ENCODE data around the gene UGT2A3. TPM values are rescaled to one million over a fixed set of nuclear protein-coding genes. Genes with fewer than 3 reads are reported as not detected.
"Not testable (repeated sequence)": the region's sequence is repeated elsewhere in the genome, so short reads cannot be mapped to it uniquely, and the experiment has no call there.

Gene UGT2A3
- polyA plus RNA-seq, 3 donors from 2014 or later = not detected

DNA sequence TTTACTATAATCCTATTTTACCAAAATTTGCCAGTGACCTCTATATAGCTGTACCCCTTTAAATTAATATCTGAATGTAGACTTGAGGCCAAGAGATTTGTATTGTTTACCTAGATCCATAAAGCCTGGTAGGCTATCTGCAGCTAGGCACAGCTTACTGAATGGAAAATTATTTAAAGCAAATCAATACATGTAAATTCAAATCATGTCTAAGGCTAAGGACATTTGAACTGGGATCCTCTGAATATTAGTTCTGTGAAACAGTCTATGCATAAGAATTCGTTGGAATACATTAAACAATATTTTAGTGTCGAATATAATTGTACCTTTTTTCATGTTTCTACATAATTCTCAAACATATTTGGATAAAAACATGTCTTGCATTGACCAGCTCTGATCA lies 1.6 kb downstream of the UGT2A3 start:
- Mint-ChIP-seq H3K4me3 (no peak overlapping the region), H3K36me3 (no peaks in the 10 kb centered on the region), H3K9me3 (peaks cover 4 to 19% (median 8%) of the 10 kb centered on the region in 6 donors), H3K27ac (no peak overlapping the region), H3K27me3 (ENCODE audit: low read depth in 3 of 3) (no peaks in the 10 kb centered on the region), H3K4me1 (no peaks in the 10 kb centered on the region)
- DNase-seq = no peak

GRCh38 chr4:68948985-68949384 lies 2.6 kb downstream of the UGT2A3 start:
- Mint-ChIP-seq H3K4me3 (no peak overlapping the region), H3K36me3 (no peaks in the 10 kb centered on the region), H3K27me3 (ENCODE audit: low read depth in 3 of 3) (no peaks in the 10 kb centered on the region), H3K9me3 (peaks cover 4 to 19% (median 9%) of the 10 kb centered on the region in 6 donors), H3K27ac (no peak overlapping the region), H3K4me1 (no peaks in the 10 kb centered on the region)
- no peak for DNase-seq

GRCh38 chr4:68948044-68948743 lies 3.4 kb downstream of the UGT2A3 start:
- DNase-seq = no peak
- Mint-ChIP-seq H3K9me3 (peaks cover 4 to 23% (median 11%) of the 10 kb centered on the region in 6 donors), H3K4me1 (no peaks in the 10 kb centered on the region), H3K27ac (no peak overlapping the region), H3K4me3 (no peak overlapping the region), H3K36me3 (no peaks in the 10 kb centered on the region), H3K27me3 (ENCODE audit: low read depth in 3 of 3) (no peaks in the 10 kb centered on the region)

GRCh38 chr4:68929076-68929737 lies 22.4 kb downstream of the UGT2A3 start:
- H3K9me3 Mint-ChIP-seq = peaks cover 10 to 49% (median 22%) of the 10 kb centered on the region in 6 donors
- DNase-seq = no peak
- H3K27me3 Mint-ChIP-seq (ENCODE audit: low read depth in 3 of 3) = no peaks in the 10 kb centered on the region
- peaks cover 0 to 3% (median 0%) of the 10 kb centered on the region in 3 donors for H3K36me3 Mint-ChIP-seq
- no peak overlapping the region for H3K4me3 Mint-ChIP-seq
- no peaks in the 10 kb centered on the region for H3K4me1 Mint-ChIP-seq
- no peak overlapping the region for H3K27ac Mint-ChIP-seq

DNA sequence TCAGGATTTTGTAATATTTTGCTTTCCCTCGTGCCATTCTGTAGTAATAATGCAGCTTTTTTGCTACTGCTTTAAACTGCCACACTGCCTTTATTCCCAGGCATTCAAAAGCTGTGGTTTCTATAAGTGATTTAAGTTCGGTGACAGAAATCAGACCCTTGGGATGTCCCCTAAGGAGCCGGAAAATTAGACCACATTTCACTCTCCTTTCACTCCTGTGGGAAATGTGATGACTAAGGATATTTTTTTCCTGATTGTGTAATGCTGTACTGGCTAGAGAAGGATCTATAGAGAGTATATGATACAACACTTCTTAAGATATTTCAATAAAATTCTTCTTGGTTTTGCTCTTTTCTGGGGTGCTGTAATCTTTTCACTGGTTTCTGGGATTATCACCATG lies 24.4 kb downstream of the UGT2A3 start:
- H3K36me3 Mint-ChIP-seq = peaks cover 0 to 3% (median 0%) of the 10 kb centered on the region in 3 donors
- H3K4me1 Mint-ChIP-seq = no peaks in the 10 kb centered on the region
- no peak overlapping the region for H3K4me3 Mint-ChIP-seq
- H3K27ac Mint-ChIP-seq = no peak overlapping the region
- peaks cover 5 to 45% (median 17%) of the 10 kb centered on the region in 6 donors for H3K9me3 Mint-ChIP-seq
- DNase-seq = no peak
- H3K27me3 Mint-ChIP-seq (ENCODE audit: low read depth in 3 of 3) = no peaks in the 10 kb centered on the region

DNA sequence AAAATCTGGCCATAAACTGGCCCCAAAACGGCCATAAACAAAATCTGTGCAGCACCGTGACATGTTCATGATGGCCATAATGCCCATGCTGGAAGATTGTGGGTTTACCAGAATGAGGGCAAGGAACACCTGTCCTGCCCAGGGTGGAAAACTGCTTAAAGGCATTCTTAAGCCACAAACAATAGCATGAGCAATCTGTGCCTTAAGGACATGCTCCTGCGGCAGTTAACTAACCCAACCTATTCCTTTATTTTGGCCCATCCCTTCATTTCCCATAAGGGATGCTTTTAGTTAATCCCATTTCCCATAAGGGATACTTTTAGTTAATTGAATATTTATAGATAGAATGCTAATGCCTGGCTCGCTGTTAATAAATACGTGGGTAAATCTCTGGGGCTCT lies 29.4 kb downstream of the UGT2A3 start:
- not testable (repeated sequence) for DNase-seq; H3K4me1 Mint-ChIP-seq; H3K4me3 Mint-ChIP-seq; H3K36me3 Mint-ChIP-seq; H3K27me3 Mint-ChIP-seq (ENCODE audit: low read depth in 3 of 3); H3K27ac Mint-ChIP-seq
- H3K9me3 Mint-ChIP-seq = peaks cover 5 to 41% (median 16%) of the 10 kb centered on the region in 6 donors

- no peaks in the 10 kb centered on the region for H3K36me3 Mint-ChIP-seq
- peaks cover 2 to 36% (median 12%) of the 10 kb centered on the region in 6 donors for H3K9me3 Mint-ChIP-seq
- H3K4me1 Mint-ChIP-seq = no peaks in the 10 kb centered on the region
- no peaks in the 10 kb centered on the region for H3K27me3 Mint-ChIP-seq (ENCODE audit: low read depth in 3 of 3)
- H3K4me3 Mint-ChIP-seq = no peak overlapping the region
- no peak overlapping the region for H3K27ac Mint-ChIP-seq
- DNase-seq = no peak
Measured at GRCh38 chr4:68921051-68921450, 30.6 kb downstream of the UGT2A3 start.

GRCh38 chr4:68917016-68917415 lies 34.6 kb downstream of the UGT2A3 start:
- H3K27ac Mint-ChIP-seq = no peak overlapping the region
- no peaks in the 10 kb centered on the region for H3K27me3 Mint-ChIP-seq (ENCODE audit: low read depth in 3 of 3)
- no peaks in the 10 kb centered on the region for H3K36me3 Mint-ChIP-seq
- H3K9me3 Mint-ChIP-seq = peaks cover 0 to 35% (median 11%) of the 10 kb centered on the region in 6 donors
- H3K4me3 Mint-ChIP-seq = no peak overlapping the region
- DNase-seq = no peak
- H3K4me1 Mint-ChIP-seq = no peaks in the 10 kb centered on the region

GRCh38 chr4:68912807-68913206 lies 38.8 kb downstream of the UGT2A3 start:
- Mint-ChIP-seq H3K9me3 (peaks cover 0 to 29% (median 9%) of the 10 kb centered on the region in 6 donors), H3K27me3 (ENCODE audit: low read depth in 3 of 3) (no peaks in the 10 kb centered on the region), H3K4me1 (no peaks in the 10 kb centered on the region), H3K36me3 (no peaks in the 10 kb centered on the region), H3K27ac (no peak overlapping the region), H3K4me3 (no peak overlapping the region)
- DNase-seq = no peak

GRCh38 chr4:68909385-68909784 lies 42.2 kb downstream of the UGT2A3 start:
- peaks cover 6 to 27% (median 10%) of the 10 kb centered on the region in 6 donors for H3K9me3 Mint-ChIP-seq
- H3K4me3 Mint-ChIP-seq = no peak overlapping the region
- H3K27ac Mint-ChIP-seq = no peak overlapping the region
- H3K4me1 Mint-ChIP-seq = no peaks in the 10 kb centered on the region
- no peaks in the 10 kb centered on the region for H3K27me3 Mint-ChIP-seq (ENCODE audit: low read depth in 3 of 3)
- DNase-seq = no peak
- H3K36me3 Mint-ChIP-seq = no peaks in the 10 kb centered on the region

DNA sequence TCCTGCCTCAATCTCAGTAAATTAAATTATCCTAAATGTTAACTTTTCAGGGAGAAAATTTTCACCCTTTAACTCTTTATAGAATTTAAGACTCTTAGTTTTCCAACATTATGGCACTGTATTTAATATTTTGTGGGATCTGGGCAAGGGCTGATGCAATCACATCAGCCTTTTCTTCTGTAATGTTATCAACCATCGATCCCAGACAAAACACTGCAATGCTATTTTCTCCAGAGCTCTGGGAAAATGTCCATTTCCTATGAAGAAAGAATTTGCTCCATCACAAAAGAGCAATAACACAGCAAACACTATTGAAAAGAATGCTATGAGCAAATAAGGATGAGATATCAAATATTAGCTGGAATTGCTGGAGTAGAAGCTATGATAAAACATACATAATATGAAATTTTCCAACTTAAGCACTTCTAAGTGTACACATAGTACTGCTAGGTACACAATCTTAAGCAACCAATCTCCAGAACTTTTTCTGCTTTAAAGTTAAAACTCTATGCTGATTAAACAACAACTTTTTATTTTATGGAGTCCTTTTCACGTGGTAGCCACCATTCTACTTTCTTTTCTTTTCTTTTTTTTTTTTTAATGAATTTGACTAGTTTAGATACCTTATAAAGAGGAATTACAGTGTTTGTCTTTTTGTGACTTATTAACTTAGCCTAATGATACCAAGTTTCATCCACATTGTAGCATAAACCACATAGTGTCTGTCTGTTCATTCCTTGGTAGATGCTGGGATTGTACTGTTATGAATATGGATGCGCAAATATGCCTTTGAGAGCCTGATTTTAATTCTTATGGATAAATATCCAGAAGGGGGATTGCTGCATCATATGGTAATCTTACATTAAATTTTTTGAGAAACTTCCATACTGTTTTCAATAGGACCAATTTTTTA lies 43.6 kb downstream of the UGT2A3 start:
- Mint-ChIP-seq H3K4me3 (no peak overlapping the region), H3K27ac (no peak overlapping the region), H3K36me3 (no peaks in the 10 kb centered on the region), H3K9me3 (peaks cover 6 to 27% (median 12%) of the 10 kb centered on the region in 6 donors), H3K4me1 (no peaks in the 10 kb centered on the region), H3K27me3 (ENCODE audit: low read depth in 3 of 3) (no peaks in the 10 kb centered on the region)
- no peak for DNase-seq

DNA sequence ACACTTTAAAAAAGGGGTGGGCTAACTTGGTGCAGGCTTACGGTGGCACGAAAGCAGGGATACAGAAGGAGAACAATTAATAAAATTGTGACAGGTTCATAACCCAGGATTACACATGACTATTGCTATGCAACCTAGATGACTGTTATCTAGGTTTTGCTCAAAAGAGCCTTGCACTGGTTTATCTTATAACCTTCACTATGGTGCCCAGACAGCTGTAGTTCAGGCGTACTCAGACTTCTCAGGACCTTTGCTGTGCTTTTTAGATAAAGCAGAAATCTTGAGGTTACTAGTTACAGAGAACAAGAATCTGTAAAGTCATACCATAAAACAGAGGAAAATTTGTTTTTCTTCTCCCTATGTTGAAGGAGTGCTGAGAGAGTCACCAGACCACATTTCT lies 44.4 kb downstream of the UGT2A3 start:
- Mint-ChIP-seq H3K36me3 (no peaks in the 10 kb centered on the region), H3K9me3 (peaks cover 0 to 24% (median 10%) of the 10 kb centered on the region in 6 donors), H3K27ac (no peak overlapping the region), H3K4me3 (no peak overlapping the region), H3K4me1 (no peaks in the 10 kb centered on the region), H3K27me3 (ENCODE audit: low read depth in 3 of 3) (no peaks in the 10 kb centered on the region)
- no peak for DNase-seq

GRCh38 chr4:68906780-68907137 lies 44.8 kb downstream of the UGT2A3 start:
- Mint-ChIP-seq H3K9me3 (peaks cover 0 to 26% (median 11%) of the 10 kb centered on the region in 6 donors), H3K36me3 (no peaks in the 10 kb centered on the region), H3K27me3 (ENCODE audit: low read depth in 3 of 3) (no peaks in the 10 kb centered on the region), H3K27ac (no peak overlapping the region), H3K4me3 (no peak overlapping the region), H3K4me1 (no peaks in the 10 kb centered on the region)
- no peak for DNase-seq

Measured in immature natural killer cell (primary cell).